GM10248 (cell line): ENCODE measurements around the gene MME.

Experiments used
- CTCF ChIA-PET: fragments of 300-600 bp; sonication (Branson Sonifier 250); formaldehyde crosslinking; extraction: SDS; loops from one replicate; lab custom pipeline; 2021; ENCODE audit warnings: antibody characterized with exemption; lab: Yijun Ruan, JAX
- POLR2A ChIA-PET: fragments of 350-650 bp; sonication (Branson Sonifier 250); formaldehyde crosslinking; extraction: SDS; loops from one replicate; lab custom pipeline; 2020; ENCODE audit warnings: antibody characterized with exemption; lab: Yijun Ruan, JAX
- DNase-seq: peaks from one replicate; pipeline ENCODE4 v3.0.0; 2012; ENCODE audit errors: extremely low spot score
- CTCF ChIP-seq: IDR thresholded peaks from 2 replicates; pipeline ENCODE4 v1.5.1; 2012; ENCODE audit warnings: mild to moderate bottlenecking, low read depth; ENCODE audit errors: extremely low read depth, missing control alignments, control extremely low read depth

MME gene

GRCh38 chr3:155078711-155079467 lies 1.2 kb upstream of the MME start:
- DNase-seq = no peak
- TF ChIP-seq CTCF = no peak
- ChIA-PET CTCF (no interaction called here), POLR2A (no interaction called here)

- no peak for DNase-seq
- POLR2A ChIA-PET = no interaction called here
- CTCF ChIA-PET = no interaction called here
- no peak for TF ChIP-seq CTCF
These were observed 712 bp upstream of the MME start for GRCh38 chr3:155079468-155079745.

GRCh38 chr3:155080692-155081091 lies 573 bp downstream of the MME start:
- POLR2A ChIA-PET = no interaction called here
- CTCF ChIA-PET = no interaction called here
- no peak for DNase-seq
- TF ChIP-seq CTCF = no peak

GRCh38 chr3:155083313-155083905 lies 3.3 kb downstream of the MME start:
- ChIA-PET POLR2A (no interaction called here), CTCF (no interaction called here)

GRCh38 chr3:155084567-155084966 lies 4.4 kb downstream of the MME start:
- ChIA-PET CTCF (no interaction called here), POLR2A (no interaction called here)
- no peak for TF ChIP-seq CTCF
- DNase-seq = no peak

More at GRCh38 chr3:155083313-155083905, 3.3 kb downstream of the MME start:
- no peak for DNase-seq
- no peak for TF ChIP-seq CTCF

GRCh38 chr3:155086051-155086450 lies 5.9 kb downstream of the MME start:
- no peak for DNase-seq
- no peak for TF ChIP-seq CTCF
- ChIA-PET POLR2A (no interaction called here), CTCF (no interaction called here)
